HG03025 (cell line): Measurements from ENCODE around the gene NDUFS6.

Experiments
- ATAC-seq: cut with Tn5 transposase; IDR thresholded peaks from one replicate; pipeline ENCODE4 v1.9.1; 2021; ENCODE audit warnings: mild to moderate bottlenecking, moderate library complexity; ENCODE audit not compliant: unreplicated experiment, low FRiP score

NDUFS6 gene

GRCh38 chr5:1765141-1765879, 35.9 kb upstream of the NDUFS6 start:
- no peak for ATAC-seq

DNA sequence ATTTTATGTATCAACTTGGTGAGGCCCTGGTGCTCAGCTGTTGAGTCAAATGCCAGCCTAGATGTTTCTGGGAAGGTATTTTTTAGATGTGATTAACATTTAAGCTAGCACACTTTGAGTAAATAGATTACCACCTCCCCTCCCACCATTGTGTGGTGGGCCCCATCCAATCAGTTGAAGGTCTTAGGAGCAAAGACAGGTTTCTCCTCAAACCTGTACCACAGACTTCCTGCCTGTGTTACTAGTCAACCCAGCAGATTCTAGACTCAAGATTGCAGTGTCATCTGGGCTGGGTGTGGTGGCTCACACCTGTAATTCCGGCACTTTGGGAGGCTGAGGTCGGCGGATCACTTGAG, 35.3 kb upstream of the NDUFS6 start:
- no peak for ATAC-seq

GRCh38 chr5:1767524-1768282, 33.5 kb upstream of the NDUFS6 start:
- no peak for ATAC-seq

GRCh38 chr5:1768283-1769000, 32.8 kb upstream of the NDUFS6 start:
- no peak for ATAC-seq

DNA sequence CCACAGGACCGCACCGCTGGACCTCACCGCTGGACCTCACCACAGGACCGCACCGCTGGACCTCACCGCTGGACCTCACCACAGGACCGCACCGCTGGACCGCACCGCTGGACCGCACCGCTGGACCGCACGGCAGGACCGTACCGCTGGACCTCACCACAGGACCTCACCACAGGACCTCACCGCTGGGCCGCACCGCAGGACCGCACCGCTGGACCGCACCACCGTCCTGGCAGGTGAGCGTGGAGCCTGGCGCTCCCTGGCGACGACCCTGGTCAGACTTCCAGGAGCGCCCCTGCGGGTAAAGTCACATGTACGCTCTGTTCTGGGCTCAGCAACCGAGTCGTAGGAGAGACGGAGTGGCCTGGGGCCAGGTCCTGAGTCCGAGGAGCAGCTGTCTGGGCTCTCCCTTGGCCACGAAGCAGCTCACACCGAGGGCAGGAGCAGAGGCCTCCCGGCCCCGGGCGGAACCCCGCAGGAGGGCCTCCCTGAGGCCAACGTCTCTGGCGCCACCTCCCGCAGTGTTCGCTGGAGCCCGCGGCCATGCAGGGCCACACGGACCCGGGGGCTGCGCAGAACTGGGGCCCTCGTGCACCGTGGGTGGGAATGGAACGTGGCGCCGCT, 32.1 kb upstream of the NDUFS6 start:
- ATAC-seq, result no peak

GRCh38 chr5:1769752-1770442, 31.3 kb upstream of the NDUFS6 start:
- no peak for ATAC-seq

- ATAC-seq, result no peak
Observed at GRCh38 chr5:1770443-1770802, 30.8 kb upstream of the NDUFS6 start.

- ATAC-seq, result no peak
Observed at GRCh38 chr5:1771149-1772065, 29.8 kb upstream of the NDUFS6 start.

DNA sequence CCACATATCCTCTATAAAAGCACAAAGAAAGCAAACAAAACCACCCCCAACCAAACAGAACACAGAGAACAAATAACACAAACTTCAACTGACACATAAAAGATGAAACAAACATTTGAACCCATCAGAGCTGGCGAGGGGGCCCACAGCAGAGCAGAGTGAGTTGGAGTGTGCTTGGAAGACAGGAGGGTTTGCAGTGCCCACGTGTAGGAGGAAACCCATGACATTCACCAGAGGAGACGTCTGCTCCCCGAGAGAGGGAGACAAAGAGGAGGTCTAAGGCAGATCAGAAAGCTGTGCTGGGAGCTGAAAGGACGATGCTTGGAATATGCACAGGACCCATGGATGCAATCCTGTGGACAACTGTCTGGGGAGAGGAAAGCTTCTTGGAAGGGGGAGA, 28.6 kb upstream of the NDUFS6 start:
- ATAC-seq, result peak; percentile 60

GRCh38 chr5:1776831-1777230, 24.4 kb upstream of the NDUFS6 start:
- no peak for ATAC-seq

GRCh38 chr5:1777281-1778137, 23.7 kb upstream of the NDUFS6 start:
- ATAC-seq, result no peak

DNA sequence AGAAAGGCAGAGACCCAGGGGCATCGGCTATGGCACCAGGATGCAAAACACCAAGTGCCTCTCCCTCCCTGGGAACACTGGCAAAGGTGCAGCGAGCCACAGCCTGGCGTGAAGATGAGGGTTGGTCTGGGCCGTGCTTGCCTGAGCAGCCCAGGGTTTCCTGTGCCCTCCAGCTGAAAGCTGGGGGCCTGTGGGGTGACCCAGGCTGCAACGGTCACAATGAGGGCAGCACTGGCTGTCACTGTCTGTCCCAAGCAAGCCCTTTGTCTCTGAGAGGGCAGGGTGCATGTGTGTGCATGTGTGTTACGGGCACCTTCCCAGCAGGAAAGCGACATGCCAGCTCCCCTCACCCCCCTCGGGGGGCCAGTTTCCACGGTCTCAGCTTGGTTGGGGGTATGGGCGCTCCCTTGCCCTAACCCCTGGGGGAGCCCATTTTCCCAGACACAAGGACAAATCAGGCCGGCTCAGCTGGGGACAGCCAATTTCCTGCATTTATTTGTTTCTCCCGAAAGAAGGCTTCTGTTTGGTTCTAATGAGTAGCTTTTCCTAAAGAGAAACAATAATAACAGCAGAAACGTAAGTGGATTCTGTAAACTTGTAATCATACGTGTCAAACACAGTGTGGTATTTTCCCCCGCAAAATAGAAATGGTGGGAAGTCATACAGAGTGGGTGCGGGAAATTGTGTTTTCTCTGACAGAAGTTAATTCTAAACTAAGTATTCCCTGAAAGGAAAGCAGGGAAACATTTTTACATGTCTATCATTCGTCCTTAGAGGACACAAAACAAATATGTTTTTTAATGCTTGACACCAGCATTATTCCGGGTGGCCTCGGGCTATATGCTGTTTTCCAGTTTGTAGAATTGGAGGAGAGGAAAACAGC, 22.8 kb upstream of the NDUFS6 start:
- ATAC-seq, result no peak

DNA sequence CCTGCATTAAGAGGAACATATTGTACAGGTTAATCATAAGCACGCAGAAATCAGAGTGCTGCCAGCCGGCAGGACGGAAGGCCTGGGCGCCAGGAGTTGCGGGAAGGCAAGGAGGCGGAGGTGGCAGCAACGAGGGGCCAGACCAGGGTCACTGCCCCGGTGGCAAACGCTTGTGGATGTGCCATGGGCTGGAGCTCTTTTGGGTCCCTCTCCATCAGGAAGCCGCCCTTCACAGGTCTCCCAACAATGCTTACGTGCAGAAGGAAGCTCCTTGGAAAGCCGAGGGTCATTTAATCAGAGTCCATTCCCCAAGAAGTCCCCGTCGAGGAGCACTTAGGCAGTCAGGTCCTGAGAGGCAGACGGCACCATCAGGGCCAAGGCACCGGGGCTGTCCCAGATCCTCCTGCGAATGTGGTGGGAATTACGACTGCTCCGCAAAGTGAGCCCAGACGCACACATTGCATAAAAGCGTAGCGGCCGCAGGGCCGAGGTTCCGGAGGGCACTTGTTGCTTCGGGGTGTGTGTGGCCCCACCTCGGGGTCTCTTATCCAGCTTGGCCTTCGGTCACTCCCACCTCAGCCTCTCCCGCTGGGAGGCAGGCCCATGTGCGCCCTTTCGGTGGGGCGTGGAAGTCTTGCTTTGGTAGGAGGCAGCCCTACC, 22.1 kb upstream of the NDUFS6 start:
- no peak for ATAC-seq

DNA sequence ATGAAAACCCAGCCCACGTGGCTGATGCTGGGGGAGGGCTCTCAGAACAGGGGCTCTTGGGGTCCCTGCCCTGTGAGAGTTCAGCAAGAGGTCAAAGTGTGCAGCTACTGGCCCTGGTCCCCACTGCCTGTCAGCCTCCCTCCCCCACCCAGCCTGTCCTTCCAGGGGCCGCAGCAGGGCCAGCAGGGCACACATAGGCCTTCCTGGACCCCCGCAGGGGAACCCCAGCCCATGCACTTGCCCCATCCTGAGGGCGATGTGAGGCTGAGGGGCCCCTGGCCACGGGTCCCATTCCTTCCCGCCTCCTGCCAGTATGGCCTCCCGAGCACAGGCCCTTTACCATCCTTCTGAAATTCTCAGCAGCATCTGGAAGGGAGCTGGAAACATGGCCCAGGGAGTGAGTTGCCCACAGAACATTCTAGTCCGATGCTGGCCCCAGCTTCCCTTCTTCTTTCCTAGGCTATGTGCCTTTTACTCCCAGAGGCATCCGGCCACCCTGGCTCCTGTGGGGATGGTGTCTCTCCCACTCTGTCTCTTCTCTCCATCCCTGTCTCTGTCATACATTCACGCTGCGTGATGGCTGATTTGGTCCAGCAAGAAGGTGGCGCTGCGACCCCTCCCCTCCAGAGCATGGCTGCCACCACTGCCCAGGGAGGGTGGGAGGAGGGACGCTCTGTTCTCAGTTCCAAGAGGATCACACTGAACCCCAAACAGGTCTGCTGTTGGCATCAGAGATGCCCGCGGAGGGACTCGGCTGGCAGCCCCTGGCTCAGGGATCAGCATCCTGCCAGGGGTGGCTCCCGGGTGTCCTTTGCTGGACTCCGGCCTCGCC, 21.2 kb upstream of the NDUFS6 start:
- ATAC-seq, result no peak

DNA sequence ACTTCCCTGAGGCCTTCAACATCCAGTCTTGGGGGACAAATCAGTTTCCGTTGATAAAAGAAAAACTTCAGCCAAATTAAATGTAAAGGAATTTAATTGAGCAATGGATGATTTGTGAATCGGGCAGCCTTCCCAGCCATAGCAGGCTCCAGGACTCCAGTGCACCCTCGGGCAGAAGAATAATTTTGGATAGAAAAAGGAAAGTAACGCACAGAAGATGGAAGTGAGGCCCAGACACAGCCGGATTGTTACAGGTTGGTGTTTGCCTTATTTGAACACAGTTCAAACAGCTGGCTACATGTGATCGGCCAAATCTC, 20.6 kb upstream of the NDUFS6 start:
- ATAC-seq, result no peak

DNA sequence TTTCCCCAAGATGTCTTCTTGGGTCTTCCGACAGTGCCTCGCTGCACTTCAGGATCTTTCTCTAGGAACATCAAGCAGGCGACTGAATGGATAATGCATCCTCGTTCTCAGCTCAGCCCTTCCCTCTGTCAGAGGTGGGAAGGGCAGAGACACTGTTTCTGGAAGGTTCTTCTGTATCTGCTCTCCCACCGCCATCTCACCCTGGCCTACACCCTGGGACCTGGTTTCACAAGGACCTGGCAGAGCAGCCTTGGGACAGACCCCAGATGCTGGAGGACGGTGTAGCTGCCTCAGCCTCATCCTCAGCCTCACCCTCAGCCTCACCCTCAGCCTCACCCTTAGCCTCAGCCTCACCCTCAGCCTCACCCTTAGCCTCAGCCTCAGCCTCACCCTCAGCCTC, 20.1 kb upstream of the NDUFS6 start:
- ATAC-seq, result no peak
